GM19467 (cell line): ENCODE measurements around the gene FBXO45.
A peak's percentile ranks its signal among the peaks of the same experiment; 100 is the strongest.
"Not testable (repeated sequence)": the region's sequence is repeated elsewhere in the genome, so short reads cannot be mapped to it uniquely, and the experiment has no call there.

ENCODE experiments used
- ATAC-seq: cut with Tn5 transposase; IDR thresholded peaks from one replicate; pipeline ENCODE4 v1.9.1; 2021; ENCODE audit warnings: mild to moderate bottlenecking, moderate library complexity; ENCODE audit not compliant: unreplicated experiment

The FBXO45 gene

DNA sequence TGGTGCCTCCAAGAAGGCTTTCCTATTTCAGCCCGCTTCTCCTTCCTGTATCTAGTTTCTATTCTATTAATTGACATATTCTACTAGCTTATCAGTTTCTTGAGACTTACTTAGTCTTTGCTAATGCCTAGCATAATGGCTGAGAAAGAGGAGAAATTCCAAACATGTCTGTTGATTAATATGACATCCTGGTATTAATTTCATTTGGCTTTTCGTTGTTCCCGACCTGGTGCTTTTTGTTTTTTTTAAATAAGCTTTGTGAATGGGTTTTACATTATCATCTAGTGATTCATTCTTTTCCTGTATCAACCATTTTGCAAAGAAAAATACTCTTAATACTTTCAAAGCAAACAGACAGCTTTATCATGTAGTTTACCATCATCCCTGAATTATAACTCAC is 13.2 kb upstream of the FBXO45 start:
- ATAC-seq, result no peak

DNA sequence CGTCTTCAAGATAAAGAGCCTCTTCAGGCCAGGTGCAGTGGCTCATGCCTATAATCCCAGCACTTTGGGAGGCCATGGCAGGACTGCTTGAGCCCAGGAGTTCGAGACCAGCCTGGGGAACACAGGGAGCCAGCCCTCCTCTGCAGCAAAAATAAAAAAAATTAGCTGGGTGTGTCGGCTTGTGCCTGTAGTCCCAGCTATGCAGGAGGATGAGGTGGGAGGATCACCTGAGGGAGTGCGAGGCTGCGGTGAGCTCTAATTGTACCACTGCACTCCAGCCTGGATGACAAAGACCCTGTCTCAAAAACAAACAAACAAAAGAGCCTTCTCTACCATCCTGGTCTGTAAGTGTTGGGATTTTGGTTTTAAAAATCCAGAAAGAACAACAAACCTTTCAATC is 11.2 kb upstream of the FBXO45 start:
- ATAC-seq, result no peak

DNA sequence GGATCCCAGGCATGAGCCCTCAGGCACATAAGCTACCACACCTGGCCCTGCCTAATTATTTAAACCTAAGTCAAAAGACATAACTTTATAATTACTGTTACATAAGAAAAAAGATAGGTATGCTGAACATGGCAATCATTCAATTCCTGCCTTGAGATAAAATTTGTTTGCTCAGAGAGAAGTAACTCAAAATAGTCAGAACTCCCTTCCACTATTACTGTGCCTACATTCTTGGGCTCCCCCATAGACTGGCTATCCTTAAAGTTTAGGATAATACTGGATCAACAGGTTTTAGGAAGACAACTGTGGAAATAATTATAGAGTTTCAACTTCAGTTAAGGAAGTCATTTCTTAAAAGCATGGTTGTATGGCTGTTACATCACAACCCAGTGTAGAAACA is 10.0 kb upstream of the FBXO45 start:
- no peak for ATAC-seq

DNA sequence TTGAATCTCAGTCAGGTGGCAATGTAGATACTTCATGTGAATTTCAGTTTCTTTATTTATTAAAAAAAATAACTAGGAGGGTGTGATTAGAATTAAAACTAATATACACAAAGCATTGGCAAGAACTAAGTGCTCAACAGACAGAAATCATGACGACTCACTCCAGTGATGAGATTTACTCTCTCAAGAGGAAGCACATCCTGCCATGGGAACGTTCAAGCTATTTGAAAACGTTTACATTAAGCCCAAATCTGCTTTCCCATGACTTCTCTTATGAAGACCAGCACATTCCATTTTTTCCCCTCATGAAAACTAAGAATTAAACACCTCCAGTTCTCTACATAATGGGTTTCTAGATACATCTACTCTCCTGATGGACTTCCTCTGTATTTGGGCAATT is 8.6 kb upstream of the FBXO45 start:
- ATAC-seq, result no peak

DNA sequence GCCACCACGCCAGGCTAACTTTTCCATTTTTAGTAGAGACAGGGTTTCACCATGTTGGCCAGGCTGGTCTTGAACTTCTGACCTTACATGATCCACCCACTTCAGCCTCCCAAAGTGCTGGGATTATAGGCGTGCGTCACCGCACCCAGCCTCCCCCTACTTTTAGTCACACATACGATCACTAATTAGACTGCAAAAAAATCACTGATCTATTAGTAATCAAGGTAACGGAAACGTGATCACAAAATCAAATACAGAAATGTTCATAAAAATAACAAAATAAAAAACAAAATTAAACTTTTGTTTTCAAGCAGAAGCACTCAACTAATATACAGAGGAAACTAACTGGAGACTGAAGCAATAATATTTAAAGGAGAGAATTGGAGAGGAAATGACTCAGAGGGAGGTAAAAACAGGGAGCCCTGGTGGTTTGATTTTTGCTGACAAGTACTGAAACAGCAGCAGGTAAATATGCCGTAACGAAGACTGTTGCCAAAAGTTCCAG is 4.7 kb upstream of the FBXO45 start:
- no peak for ATAC-seq

DNA sequence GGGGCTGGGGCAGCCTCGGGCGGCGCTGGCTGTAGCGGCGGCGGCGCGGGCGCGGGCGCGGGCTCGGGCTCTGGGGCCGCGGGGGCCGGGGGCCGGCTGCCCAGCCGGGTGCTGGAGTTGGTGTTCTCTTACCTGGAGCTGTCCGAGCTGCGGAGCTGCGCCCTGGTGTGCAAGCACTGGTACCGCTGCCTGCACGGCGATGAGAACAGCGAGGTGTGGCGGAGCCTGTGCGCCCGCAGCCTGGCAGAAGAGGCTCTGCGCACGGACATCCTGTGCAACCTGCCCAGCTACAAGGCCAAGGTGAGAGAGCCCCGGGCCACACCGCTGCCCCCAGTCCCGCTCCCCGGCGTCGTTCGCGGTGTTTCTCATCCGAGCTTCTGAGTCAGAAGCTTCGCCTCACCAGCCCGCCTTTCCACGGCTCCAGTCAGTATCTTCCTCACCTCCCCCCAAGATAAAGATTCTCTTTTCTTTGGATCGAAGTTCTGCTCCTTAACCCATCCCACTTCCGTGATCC is 600 bp downstream of the FBXO45 start:
- ATAC-seq, result peak; percentile 30

DNA sequence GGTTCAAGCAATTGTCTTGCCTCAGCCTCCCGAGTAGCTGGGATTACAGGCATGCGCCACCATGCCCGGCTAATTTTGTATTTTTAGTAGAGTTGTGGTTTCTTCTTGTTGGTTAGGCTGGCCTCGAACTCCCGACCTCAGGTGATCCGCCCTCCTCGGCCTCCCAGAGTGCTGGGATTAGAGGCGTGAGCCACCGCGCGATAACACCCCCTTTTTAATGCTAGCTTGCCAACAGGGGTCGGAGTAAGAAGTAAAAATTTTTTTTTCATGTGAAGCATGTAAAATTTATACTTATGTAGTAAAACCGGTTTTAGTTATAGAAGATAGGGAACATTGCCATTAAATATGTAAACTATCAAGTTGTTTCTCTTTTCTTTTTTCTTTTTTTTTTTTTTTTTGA is 1.9 kb downstream of the FBXO45 start:
- ATAC-seq, result not testable (repeated sequence)

DNA sequence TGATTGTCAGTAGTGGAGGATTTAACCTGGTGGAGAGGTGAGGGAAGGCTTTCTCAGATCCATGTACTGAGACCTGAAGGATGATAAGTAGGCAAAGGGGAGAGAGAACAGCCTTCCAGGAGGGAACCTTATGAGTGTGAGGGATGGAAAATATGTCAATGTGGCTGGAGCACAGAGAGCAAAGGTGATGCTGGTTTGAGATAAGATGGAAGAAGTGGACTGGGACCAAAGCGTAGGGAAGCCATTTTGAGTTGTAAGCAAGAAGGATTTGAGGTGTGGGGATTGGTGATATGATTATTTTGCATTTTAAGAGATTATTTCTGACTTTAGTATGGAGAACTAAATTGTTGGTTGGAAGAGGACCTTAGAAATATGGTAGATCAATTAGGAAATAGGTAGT is 3.9 kb downstream of the FBXO45 start:
- no peak for ATAC-seq

DNA sequence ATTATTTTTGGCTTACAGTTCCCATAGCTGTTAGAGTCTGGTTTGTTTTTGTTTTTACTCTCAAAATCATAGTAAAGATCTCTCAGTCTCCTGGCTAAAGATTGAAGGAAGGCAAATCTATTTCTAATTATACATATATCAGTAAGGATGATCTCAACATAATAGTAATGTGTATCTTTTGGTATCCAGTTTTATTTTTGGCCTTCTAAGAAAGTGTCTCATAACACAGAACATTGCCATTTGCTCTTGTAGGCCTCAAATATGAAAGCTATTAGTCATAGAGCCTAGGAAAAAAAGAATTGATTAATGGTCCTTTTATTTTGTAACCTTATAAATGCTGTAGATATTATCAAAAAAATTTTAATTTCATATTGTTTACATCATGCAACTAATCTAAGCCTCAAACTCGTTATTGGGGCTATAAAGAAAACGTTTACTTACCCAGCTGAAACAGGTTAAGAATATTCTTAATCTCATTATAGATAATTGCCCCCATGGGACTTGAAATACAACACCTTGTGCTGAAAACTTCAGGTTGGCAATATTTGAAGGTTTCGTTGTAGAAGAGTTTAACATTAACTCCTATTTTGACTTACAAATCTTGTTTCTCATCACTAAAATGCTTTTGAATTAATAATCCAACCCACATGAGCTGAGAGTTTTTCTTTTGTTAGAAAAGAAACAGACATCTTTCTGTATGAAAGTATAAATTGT is 16.7 kb downstream of the FBXO45 start:
- ATAC-seq, result no peak

DNA sequence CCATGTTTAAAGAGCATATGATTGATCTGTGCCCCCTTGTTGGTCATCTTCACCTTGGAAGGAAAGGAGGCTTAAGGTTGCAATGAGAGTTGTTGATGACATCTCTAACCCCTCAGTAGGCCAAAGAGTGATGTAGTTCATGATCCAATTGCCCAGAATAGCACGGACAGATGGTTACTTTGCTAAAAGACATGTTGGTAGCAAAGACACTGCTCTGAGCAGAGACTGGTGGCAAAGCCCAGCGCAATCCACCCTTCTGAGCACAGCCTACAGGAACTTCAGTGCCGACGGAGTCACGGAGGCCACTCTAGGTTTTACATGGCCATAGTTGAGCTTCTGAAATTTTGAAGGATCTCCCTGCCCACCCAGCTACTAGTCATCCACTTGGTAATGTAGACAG is 21.8 kb downstream of the FBXO45 start:
- ATAC-seq, result no peak

DNA sequence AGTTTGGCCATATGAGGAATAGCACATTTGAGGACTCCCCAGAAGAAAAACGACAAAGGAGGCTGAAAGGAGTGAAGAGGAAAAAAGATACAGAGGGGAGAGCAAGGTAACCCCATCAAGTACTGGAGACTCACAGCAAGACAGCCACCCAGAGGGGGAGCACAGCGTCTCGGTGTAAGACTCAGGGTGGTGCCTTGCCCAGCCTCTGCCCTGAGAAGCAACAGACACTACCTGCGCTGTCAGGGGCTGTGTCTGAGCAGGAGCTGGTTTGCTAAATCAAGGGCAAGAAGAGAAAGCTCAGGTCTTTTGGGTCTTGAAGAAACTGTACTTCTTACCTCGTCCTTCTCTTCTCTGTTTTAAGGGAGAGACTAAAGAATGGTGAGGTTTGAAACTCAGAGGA is 27.9 kb downstream of the FBXO45 start:
- ATAC-seq, result no peak

DNA sequence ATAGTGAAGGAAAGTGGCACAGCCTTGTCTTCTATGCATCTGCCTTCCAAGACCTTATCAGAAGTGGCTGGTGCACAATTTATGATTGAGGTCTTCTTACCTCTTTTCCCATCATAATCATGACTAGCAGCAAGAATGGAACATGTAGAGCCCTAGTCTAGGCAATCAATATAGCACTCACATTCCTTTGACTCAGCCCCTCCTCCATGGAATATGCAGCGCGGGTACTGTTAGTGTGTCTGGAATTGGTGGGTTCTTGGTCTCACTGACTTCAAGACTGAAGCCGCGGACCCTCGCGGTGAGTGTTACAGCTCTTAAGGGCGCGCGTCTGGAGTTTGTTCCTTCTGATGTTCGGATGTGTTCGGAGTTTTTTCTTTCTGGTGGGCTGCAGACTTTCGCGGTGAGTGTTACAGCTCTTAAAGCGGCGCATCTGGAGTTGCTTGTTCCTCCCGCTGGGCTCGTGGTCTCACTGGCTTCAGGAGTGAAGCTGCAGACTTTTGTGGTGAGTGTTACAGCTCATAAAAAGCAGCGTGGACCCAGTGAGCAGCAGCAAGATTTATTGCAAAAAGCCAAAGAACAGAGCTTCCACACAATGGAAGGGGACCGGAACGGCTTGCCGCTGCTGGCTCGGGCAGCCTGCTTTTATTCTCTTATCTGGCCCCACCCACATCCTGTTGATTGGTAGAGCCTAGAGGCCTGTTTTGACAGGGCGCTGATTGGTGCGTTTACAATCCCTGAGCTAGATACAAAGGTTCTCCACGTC is 29.7 kb downstream of the FBXO45 start:
- not testable (repeated sequence) for ATAC-seq

DNA sequence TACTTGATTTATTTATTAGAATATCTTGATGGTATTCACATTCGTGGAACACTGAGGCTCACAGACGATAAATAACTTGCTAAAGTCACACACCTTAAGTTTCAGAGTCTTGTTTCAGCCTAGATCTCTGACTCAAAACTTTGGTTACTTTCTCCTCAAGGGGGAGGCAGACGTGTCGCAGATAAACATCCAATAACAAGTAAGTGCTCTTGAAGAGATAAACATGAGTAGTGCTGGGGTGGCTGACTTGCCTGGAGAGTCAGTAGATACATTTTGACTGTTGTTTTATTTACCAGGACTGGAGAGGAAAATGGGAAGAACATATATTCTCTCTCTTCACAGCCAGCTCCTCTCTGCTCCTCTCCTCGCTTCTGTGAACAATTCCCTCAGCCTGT is 31.3 kb downstream of the FBXO45 start:
- no peak for ATAC-seq

DNA sequence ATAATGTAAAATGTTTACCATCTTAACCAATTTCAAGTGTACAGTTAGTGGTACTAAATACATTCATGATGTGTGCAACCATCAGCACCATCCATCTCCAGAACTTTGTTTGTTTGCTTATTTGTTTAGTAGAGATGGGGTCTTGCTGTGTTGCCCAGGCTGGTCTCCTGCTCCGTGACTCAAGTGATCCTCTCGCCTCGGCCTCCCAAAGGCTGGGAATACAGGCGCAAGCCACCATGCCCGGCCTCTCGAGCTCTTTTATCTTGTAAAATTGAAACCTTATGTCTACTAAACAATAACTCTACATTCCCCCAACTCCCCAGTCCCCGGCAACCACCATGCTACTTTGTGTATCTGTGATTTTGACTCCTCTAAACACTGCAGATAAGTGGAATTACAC is 31.9 kb downstream of the FBXO45 start:
- ATAC-seq, result no peak

DNA sequence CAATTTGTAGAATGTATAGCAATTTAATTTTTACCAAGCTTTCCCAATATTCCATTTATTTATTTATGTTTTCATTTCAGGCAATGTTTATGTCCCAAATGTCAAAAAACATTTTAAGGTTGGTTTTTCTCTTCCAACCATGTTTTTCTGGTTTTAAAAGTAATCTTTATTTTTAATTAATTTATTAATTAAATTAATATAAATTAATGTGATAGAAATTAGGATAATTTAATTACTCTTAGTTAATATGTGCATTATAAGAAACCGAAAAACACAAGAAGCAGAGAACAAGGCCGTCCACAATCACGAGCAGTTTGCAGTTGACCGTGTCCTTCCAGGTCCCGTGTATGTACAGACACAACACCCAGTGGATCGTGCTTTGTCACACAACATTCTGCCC is 34.2 kb downstream of the FBXO45 start:
- ATAC-seq, result no peak

DNA sequence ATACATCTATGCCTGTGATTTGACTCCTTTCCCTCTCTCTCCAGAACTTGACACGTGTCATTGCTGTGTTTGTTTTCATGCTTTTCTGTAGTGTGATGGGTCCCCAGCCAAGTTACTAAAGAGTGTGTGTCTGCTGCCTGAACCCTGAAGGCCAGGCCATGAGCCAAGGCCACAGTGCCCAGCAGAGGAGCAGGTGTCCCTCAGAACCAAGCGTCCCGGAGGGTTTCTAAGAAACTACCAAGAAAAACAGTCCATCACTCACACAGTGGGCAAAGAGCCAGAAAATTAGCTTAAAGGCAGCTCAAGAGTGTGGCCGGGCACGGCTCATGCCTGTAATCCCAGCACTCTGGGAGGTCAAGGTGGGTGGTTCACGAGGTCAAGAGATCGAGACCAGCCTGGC is 35.2 kb downstream of the FBXO45 start:
- ATAC-seq, result no peak

DNA sequence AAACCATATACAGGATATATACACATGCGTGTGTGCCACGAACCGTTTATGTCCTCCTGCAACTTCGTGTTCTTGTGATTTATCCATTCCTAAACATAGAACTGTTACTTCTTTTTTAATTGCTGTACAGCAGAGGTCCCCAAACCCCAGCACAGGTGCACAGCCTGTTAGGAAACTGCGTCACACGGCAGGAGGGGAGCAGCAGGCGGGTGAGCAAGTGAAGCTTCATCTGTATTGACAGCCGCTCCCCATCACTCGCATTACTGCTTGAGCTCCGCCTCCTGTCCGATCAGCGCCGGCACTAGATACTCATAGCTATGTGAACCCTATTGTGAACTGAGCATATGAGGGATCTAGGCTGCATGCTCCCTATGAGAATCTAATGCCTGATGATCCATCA is 36.1 kb downstream of the FBXO45 start:
- ATAC-seq, result no peak

DNA sequence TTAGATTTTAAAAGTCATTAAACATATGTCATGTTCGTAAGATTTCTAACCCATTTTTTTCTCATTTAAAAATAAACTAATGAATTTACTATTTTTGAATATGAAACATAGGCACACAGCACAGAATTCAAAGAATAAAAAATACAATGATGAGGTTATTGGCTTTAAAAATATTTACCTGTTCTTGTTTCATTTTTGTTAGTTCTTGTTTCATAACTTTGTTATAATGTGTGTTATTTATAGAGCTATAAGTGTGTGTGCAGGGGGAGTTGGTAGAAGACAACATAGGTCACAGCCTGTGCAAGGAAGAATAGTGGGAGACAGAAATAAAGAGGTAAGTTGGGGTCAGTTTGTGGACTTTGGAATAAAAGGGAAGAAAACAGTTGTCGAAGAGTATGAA is 40.2 kb downstream of the FBXO45 start:
- ATAC-seq, result no peak

DNA sequence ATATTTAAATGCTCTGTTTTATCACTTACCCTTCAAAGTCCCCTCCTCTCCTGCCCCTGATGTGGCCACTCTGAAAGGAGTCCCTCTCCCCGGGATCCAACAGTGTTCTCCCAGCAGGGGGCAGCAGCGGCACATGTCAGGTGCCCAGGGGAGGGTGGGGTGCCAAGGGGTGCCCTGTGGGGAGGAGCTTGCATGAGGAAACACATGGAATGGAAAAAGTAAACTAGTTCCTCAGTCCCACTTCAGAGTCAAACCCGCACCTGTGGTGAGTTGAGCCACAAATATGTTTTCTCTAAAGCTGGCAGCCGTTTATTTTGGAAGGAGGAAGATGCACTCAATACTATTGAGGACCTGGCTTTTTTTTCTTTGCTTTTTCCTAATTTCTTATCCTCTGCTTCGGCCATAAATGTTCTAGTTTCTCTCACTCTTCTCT is 40.9 kb downstream of the FBXO45 start:
- ATAC-seq, result peak; percentile 78

DNA sequence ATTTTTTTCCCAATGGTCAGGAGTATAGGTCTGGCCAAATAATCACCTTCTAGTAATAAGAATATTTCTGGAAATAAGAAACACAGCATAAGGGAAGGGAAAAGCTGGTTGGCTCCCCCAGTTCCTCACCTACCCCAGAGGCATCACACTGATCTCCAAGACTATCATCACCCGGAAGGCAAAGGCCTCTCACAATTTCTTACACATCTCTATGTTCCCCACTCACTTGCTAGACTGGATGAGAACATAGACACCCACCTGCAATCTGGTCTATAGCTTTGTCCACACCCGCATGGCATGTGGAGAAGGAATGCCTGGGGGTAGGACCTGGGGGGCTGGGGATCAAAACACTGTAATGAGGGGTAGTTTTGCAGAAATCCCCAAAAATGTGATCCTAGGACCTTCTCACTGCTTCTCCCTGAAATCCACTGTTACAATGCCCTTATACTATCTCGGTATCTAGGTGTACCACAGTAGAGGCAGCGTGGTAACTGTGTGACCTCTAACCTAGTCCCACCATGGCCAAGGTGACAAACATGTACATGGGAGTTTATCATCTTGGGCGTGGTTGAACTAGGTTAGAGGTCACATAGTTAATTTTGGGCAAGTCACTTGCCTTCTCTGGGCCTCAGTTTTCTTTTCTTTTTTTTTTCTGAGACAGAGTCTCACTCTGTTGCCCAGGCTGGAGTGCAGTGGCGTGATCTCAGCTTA is 41.5 kb downstream of the FBXO45 start:
- no peak for ATAC-seq

DNA sequence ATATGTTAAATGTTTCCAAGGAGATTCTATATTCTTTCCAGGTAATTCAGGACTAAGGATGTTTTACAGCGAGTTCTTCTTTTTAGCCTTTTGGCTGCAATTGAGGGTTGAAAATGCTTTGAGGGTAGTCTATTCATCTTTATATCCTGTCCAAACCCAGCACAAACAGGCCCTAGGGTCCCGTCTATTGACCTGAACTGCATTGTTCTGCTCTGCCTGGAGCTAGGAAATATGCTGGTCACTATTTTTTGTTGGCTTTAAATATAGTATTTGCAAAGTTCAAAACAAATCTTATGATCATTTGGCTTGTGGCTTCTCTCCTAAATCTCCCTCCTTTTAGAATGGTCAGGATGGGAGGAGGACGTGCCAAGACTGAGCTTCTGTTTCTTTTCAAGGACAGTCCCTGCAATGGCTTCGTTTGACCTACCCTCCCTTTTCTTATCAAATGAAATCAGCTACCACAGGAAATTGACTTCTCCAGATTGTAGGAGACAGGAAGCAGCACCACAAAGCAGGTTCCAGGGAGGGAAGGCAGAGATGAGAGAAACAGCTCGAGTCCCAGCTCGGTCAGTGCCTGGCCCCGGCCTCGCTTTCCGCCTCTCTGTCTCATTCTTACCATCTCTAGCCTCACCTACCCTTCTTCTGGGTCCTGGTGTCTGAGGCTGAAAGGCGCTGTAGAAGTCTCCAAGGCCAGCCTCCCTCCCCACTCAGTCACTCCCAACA is 43.5 kb downstream of the FBXO45 start:
- no peak for ATAC-seq
